Measurements from ENCODE around the gene FBH1.
"Not testable (repeated sequence)": the region's sequence is repeated elsewhere in the genome, so short reads cannot be mapped to it uniquely, and the experiment has no call there.

FBH1 gene

GRCh38 chr10:5942474-5942873 is 52.4 kb downstream of the FBH1 start:
- peak; percentile 62 to 79 for DNase-seq

- DNase-seq, result no peak
Measured at GRCh38 chr10:5943536-5943935, 53.5 kb downstream of the FBH1 start.

- peak in 1 of 2 donors; percentile 3 for DNase-seq
Measured at GRCh38 chr10:5944389-5945189, 54.5 kb downstream of the FBH1 start.

- DNase-seq, result no peak
Measured at GRCh38 chr10:5945190-5945509, 55.1 kb downstream of the FBH1 start.

- DNase-seq, result peak; percentile 31 to 46
Measured at GRCh38 chr10:5945561-5946418, 55.7 kb downstream of the FBH1 start.

- not testable (repeated sequence) for DNase-seq
Measured at GRCh38 chr10:5946419-5946775, 56.4 kb downstream of the FBH1 start.

- no peak for DNase-seq
Measured at GRCh38 chr10:5946786-5947185, 56.7 kb downstream of the FBH1 start.

GRCh38 chr10:5947471-5948207 is 57.6 kb downstream of the FBH1 start:
- no peak for DNase-seq

- DNase-seq, result no peak
Measured at GRCh38 chr10:5948208-5948585, 58.2 kb downstream of the FBH1 start.

GRCh38 chr10:5949009-5949759 is 59.1 kb downstream of the FBH1 start:
- peak; percentile 55 to 72 for DNase-seq

GRCh38 chr10:5951167-5951711 is 61.2 kb downstream of the FBH1 start:
- DNase-seq, result peak; percentile 52 to 62

GRCh38 chr10:5951721-5952407 is 61.8 kb downstream of the FBH1 start:
- DNase-seq, result no peak

GRCh38 chr10:5952731-5953385 is 62.8 kb downstream of the FBH1 start:
- DNase-seq, result no peak

- no peak for DNase-seq
Measured at GRCh38 chr10:5953676-5954075, 63.6 kb downstream of the FBH1 start.

GRCh38 chr10:5956146-5956936 is 66.3 kb downstream of the FBH1 start:
- DNase-seq, result no peak

GRCh38 chr10:5958077-5958476 is 68.0 kb downstream of the FBH1 start:
- DNase-seq, result no peak

- no peak for DNase-seq
Measured at GRCh38 chr10:5958675-5959074, 68.6 kb downstream of the FBH1 start.

GRCh38 chr10:5959142-5959541 is 69.1 kb downstream of the FBH1 start:
- no peak for DNase-seq

- DNase-seq, result no peak
Measured at GRCh38 chr10:5959581-5960069, 69.6 kb downstream of the FBH1 start.
